Tibial nerve (tissue), 4 donors: Measurements from ENCODE around the gene PIGBOS1.

ENCODE experiments used
- CTCF ChIP-seq, 5 experiments: fragments of 200-600 bp in 3 of 5; fragments of 450-650 bp in 2 of 5; sonication (generic) in 3 of 5; IDR thresholded peaks; one replicate each; pipeline ENCODE4 v1.5.1; 2016 to 2019; ENCODE audit warnings: antibody characterized with exemption in 5 of 5, mild to moderate bottlenecking in 3 of 5, moderate library complexity in 2 of 5
- EP300 ChIP-seq, 2 donors: sonication (generic); formaldehyde crosslinking; IDR thresholded peaks; one replicate each; pipeline ENCODE4 v1.6.1; 2017; ENCODE audit warnings: antibody characterized with exemption in 2 of 2, mild to moderate bottlenecking in 1 of 2
- POLR2A ChIP-seq, 2 donors: fragments of 450-650 bp; IDR thresholded peaks; one replicate each; pipeline ENCODE4 v1.6.1; 2017; ENCODE audit warnings: antibody characterized with exemption in 2 of 2, mild to moderate bottlenecking in 2 of 2, moderate library complexity in 2 of 2

DNA sequence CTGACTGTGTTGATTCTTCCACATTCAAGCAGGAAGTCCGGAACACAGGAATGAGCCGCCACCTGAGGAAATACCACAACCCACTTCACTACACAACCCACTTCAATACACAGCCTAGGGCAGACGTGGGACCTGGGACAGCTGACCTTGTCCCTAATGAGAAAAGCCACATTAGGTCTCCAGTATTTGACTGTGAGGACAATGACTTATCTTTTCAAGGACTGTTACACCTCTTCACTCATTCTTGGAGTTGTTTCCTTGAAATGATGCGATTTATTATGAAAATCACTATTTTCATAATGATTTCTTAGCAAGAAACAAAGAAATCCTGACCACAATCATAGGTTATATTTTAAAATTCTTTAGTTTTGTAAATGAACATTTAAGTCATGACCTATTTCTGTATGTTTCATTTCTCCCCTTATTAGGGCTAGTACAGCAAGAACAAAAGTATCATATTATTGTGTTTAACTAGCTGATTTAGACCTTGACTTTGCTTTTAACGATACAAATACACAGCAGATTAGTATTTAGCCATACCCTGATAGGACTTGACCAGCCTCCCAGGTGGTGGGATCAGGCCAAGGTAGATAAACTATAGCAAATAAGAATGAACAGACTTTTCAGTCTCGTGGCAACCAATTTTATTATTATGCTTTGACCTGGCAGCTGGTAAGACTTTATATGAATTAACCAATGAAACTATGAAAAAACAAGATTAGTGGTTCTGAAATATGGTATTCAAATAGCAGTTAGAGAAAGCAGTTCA lies 35.4 kb downstream of the PIGBOS1 start:
- TF ChIP-seq CTCF (IDR thresholded peaks at IDR 0.05) (no peak), POLR2A (IDR thresholded peaks at IDR 0.05) (no peak), EP300 (IDR thresholded peaks at IDR 0.05) (no peak)
